ENCODE measurements around the gene FAM221A.
A peak's percentile ranks its signal among the peaks of the same experiment; 100 is the strongest.
"Not testable (repeated sequence)": the region's sequence is repeated elsewhere in the genome, so short reads cannot be mapped to it uniquely, and the experiment has no call there.

FAM221A gene, protein sequence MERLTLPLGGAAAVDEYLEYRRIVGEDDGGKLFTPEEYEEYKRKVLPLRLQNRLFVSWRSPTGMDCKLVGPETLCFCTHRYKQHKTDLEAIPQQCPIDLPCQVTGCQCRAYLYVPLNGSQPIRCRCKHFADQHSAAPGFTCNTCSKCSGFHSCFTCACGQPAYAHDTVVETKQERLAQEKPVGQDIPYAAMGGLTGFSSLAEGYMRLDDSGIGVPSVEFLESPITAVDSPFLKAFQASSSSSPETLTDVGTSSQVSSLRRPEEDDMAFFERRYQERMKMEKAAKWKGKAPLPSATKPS

DNA sequence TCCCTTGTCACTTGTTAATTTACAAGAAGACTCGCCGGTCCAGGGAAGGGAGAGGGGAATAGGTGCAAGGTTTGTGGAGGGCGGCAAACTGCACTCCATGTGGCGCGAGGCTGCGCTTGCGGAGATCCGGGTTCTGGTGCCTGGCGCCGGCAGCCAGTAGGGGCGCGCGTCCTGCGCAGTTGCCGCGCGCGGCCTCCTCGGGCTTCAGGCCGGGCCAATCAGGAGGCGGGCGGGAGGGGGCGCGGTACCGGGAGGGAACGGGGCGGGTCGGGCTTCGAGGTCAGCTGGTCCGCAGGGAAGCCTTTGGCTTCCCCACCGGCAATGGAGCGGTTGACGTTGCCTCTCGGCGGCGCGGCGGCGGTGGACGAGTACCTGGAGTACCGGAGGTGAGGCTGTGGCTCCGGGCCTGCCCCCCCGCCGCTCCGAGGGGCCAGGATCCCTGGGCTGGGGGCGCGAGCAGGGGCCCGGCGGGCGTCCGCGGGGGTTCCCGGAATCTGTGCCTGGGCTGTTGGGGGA, at the start of gene FAM221A:
Gene FAM221A (plus strand): TSS at position 302 of the 516 bp plus-strand sequence. CDS start 20 bp downstream, at position 322.
- DNase-seq = peak; percentile 44

- no peak for DNase-seq
Measured at GRCh38 chr7:23633417-23633816, 46.6 kb upstream of the FAM221A start.

DNA sequence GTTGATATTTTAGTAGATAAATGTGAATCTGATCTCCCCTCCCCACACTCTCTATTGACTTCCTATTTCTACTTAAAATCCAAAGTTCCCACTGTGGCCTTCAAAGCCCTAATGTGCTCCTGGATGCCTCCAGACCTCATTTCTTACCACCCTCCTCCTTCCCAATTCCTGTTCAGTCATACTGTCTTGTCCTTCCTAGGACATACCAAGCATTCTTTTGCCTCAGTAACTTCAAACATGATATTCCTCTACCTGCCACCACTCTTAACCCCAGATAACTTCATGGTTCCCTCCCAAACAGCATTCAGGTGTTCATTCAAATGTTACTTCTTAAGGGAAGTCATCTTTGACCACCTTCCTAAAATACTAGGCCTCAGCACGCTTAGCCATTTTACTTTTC, 34.2 kb upstream of the FAM221A start:
- DNase-seq = no peak

- no peak for DNase-seq
Measured at GRCh38 chr7:23653942-23654341, 26.1 kb upstream of the FAM221A start.

- DNase-seq = no peak
Measured at GRCh38 chr7:23654508-23654907, 25.5 kb upstream of the FAM221A start.

DNA sequence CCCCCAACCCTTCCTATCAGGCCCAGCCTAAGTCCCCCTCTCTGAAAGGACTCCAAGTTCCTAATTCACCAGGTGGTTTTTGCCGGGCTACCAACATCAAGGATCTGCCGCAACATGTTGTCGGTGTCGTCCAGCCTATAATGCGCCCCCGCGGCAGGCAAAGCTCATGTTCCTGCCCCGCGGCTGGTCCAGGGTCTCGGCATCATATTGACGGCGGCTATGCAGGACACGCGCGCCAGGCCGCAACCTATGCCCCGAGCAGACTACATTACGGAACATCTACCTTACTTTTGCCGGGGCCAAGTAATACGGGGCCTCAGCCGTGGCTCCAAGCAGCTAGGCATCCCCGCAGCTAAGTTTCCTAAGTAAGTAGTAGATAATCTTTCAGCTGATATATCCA, 24.6 kb upstream of the FAM221A start:
- DNase-seq = no peak

GRCh38 chr7:23658831-23659427, 21.1 kb upstream of the FAM221A start:
- DNase-seq = no peak

- DNase-seq = no peak
Measured at GRCh38 chr7:23661385-23661784, 18.6 kb upstream of the FAM221A start.

- no peak for DNase-seq
Measured at GRCh38 chr7:23662124-23662983, 17.6 kb upstream of the FAM221A start.

DNA sequence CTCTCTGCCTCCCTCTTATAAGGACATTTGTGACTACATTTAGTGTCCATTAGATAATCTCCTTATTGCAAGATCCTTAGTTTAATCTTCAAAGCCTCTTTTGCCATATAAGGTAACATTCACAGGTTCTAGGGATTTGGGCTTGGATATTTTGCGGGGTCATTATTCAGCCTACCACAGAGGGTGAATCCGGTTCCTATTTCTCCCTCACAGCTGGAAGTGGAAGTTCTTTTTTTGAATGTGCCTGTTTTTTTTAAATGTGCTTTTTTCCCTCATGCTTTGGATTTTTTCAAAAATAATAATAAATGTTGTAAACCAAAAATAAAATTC, 17.1 kb upstream of the FAM221A start:
- DNase-seq = no peak

DNA sequence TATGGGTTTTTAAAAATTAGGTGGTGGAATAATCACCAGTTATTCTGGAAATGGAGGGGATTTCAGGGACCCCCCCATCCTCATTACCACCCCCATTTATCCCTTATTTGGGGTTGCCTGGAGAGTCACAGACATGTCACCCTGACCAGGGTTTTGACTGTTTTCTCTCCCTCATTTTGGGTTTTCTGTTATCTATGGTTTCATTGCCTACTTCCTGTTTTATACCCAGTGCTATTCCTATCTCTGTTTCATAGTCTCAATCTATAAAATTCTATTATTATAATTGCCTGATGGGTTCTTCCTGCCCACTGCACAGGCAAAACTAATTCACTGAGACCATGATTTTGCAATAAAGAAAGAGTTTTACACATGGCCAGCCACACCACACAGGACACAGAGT, 15.9 kb upstream of the FAM221A start:
- DNase-seq = no peak

DNA sequence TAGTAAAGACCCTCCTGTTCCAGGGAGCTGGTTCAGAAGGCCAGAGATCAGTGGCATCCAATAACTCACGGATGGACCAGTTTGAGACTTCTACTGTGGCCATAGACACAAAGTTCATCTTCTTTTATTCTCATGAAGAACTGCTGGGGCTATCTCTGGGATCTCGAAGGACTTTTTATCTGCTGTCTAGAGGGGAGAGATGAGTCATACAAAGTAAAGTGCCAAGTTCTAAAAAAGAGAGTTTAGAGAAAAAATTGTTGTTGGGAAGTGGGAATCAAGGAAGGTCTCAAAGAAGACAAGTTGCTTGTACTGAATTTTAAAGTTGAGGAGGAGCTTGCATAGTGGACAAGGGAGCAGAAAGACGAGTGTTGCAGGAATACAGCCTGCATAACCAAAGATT, 8.0 kb upstream of the FAM221A start:
- no peak for DNase-seq

DNA sequence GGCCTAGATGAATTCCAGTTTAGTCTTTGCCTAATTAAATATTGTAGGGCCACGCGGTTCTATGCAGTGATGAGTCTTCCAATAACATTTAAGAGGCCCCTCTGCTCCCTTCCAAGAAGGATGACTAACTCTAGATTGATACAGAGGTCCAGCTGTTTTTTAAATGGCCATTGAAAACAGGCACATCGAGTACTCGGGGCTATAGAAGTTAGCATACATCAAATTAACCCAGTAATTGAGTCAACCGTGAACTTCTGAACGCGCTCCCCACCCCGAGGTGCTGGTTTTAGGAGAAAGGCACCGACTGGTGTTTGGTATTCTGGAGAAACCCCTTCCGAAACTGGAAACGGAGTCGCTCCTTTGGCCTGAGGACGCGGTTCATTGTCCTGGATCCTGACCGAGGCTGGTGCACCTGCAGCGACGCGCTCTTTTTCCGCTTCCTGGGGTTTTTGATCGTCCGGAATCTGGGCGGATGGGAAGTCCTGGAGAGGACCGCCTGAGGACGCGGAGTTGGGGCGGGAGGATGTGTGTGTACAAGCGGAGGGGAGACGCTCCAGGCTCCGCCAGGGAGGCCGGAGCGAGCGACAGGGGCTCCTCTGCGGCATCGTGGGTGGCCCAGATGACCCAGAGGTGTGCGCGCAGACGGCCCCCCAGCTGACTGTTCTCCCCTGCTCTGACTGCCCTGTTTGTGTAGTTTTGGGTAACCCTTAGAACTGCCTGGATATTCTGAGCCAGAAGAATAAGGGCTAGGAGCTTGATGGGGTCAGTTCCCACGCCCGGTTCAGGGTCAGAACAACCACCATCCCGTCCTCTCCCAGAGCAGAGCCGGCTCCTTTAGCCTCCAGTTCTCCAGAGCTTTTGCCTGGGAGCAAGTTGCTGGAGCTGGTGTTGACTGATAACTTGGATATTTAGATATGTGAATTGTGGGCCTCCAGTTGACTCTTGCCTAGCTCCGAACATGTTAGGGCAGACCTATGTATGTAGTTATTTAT, 711 bp downstream of the FAM221A start:
- peak; percentile 39 for DNase-seq

DNA sequence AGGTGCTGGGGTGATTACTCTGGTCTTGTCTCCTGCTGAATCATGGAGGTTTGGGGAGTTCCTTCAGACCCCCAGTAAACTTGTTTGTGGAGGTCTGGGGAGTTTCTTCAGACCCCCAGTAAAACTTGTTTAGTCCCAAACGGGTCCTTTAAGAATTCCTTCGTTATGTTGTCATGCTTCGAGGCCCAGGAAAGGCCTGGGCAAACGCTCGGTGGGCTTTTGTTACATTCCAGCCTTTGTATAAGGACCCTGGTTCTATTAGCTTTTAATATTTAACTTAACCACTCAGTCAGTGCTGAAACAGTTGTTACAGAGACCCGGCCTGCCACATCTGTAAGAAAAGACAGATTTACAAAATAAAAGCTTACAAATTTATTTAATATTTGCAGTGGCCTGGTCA, 4.0 kb downstream of the FAM221A start:
- not testable (repeated sequence) for DNase-seq

DNA sequence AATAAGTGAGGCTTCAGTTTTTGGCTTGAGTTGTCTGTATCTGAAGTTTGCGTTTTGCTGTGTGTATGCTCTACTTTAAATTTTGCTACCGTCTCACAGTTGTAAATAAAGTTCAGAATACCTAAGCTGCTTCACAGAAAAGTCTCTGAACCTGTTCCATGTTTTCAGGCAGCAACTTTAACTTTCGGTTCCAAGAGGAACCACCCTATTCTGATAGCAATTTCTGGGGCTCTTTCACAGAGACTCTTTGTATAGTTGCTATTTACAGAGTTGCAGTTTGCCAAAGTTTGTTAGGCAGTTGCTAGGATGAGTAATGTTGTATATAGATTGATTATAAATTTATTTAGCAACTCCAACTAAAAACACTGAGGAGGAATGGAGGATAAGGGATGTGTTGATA, 5.7 kb downstream of the FAM221A start:
- no peak for DNase-seq

GRCh38 chr7:23687011-23687410, 7.0 kb downstream of the FAM221A start:
- no peak for DNase-seq

- DNase-seq = no peak
Measured at GRCh38 chr7:23689165-23689564, 9.2 kb downstream of the FAM221A start.

- DNase-seq = no peak
Measured at GRCh38 chr7:23691320-23691719, 11.3 kb downstream of the FAM221A start.

DNA sequence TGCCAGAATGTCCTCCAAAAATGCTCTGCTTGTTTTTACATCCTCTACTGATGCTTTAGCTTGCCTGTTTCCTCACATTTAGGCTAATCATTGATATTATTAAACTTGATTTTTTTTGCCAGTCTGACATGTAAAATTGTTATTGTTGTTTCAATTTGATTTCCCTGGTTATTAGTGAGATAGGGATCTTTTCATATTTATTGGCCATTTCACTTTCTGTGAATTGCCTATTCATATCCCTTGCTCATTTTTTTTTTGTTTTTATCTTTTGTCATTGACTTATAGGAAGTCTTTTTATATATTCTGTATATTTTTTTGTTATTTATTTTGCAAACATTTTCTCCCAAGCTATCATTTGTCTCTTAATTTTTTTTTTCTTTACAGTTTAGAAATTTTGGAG, 13.2 kb downstream of the FAM221A start:
- no peak for DNase-seq

GRCh38 chr7:23696916-23697441, 17.0 kb downstream of the FAM221A start:
- DNase-seq = peak; percentile 5

DNA sequence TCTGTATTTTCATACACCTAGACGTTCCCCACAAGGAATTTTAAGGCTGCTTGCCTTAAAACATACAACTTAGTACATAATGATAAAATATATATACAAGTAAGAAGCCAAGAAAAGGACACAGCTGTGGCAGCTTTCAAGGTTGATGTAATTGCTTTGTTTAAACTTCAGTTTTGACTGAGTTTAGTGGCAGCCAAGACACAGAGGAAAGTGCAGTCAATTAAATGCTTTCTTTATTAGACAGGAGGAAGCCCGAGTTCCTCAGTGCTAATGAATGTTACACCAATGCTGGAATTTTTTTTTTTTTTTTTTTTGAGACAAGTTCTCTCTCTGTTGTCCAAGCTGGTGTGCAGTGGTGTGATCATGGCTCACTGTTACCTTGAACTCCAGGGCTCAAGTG, 18.8 kb downstream of the FAM221A start:
- no peak for DNase-seq

DNA sequence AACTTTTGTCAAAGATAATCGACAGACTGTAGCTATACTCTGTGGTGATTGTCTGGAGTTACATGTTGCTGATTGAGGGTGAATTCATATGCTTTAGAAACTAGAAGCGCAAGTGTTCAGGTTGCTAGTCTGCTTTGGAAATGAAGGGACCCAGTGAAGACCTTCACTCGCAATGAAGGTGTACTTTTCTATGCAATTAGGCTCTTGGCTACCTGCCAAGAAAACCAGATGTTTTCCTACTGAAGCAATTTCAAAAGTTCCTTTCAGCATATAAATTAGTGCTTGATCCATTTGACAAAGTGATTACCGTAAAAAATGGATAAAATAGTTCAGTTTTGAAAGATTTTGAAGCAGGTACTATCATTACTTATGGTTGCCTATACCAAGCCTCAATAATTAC, 20.0 kb downstream of the FAM221A start:
- peak; percentile 79 for DNase-seq
